Kidney capillary endothelial cell (primary cell): ENCODE measurements around the gene CD59.

ENCODE experiments used
- DNase-seq: peaks from one replicate; pipeline ENCODE4 v3.0.0-alpha.2; 2018; ENCODE audit warnings: low spot score

The CD59 gene

GRCh38 chr11:33736148-33736812 lies at the start of gene CD59:
Gene CD59 (minus strand): TSS chr11:33736423. CDS start chr11:33722445, 13,978 bp downstream.
- DNase-seq, result peak; percentile 92

GRCh38 chr11:33785609-33786008 lies 49.4 kb upstream of the CD59 start:
- DNase-seq, result no peak

- DNase-seq, result no peak
Observed at GRCh38 chr11:33779849-33780528, 43.8 kb upstream of the CD59 start.

- no peak for DNase-seq
Observed at GRCh38 chr11:33778675-33779074, 42.5 kb upstream of the CD59 start.

- no peak for DNase-seq
Observed at GRCh38 chr11:33777906-33778305, 41.7 kb upstream of the CD59 start.

- no peak for DNase-seq
Observed at GRCh38 chr11:33775832-33776470, 39.7 kb upstream of the CD59 start.

GRCh38 chr11:33775467-33775807 lies 39.2 kb upstream of the CD59 start:
- no peak for DNase-seq

GRCh38 chr11:33774736-33775466 lies 38.7 kb upstream of the CD59 start:
- no peak for DNase-seq

GRCh38 chr11:33773987-33774735 lies 37.9 kb upstream of the CD59 start, which contains the start of gene FBXO3:
Gene FBXO3 (minus strand): TSS chr11:33774520. CDS start chr11:33774497, 23 bp downstream.
- peak; percentile 49 for DNase-seq

GRCh38 chr11:33773404-33773986 lies 37.3 kb upstream of the CD59 start:
- peak; percentile 22 for DNase-seq

- no peak for DNase-seq
Observed at GRCh38 chr11:33772870-33773269, 36.6 kb upstream of the CD59 start.

GRCh38 chr11:33772300-33772699 lies 36.1 kb upstream of the CD59 start:
- no peak for DNase-seq

- no peak for DNase-seq
Observed at GRCh38 chr11:33770236-33770635, 34.0 kb upstream of the CD59 start.

- no peak for DNase-seq
Observed at GRCh38 chr11:33769542-33769941, 33.3 kb upstream of the CD59 start.

GRCh38 chr11:33767624-33768023 lies 31.4 kb upstream of the CD59 start:
- no peak for DNase-seq

- DNase-seq, result no peak
Observed at GRCh38 chr11:33766085-33766484, 29.9 kb upstream of the CD59 start.

GRCh38 chr11:33761471-33761870 lies 25.2 kb upstream of the CD59 start:
- DNase-seq, result no peak

- DNase-seq, result no peak
Observed at GRCh38 chr11:33753304-33753967, 17.2 kb upstream of the CD59 start.

GRCh38 chr11:33751878-33752277 lies 15.7 kb upstream of the CD59 start:
- DNase-seq, result no peak

- DNase-seq, result no peak
Observed at GRCh38 chr11:33747979-33748378, 11.8 kb upstream of the CD59 start.

GRCh38 chr11:33743291-33743690 lies 7.1 kb upstream of the CD59 start:
- DNase-seq, result no peak
